SKM-1 treated with dmso at 0.1 percent for 144 hours (cell line): ENCODE measurements around the gene FBXO27.
"Not testable (repeated sequence)": the region's sequence is repeated elsewhere in the genome, so short reads cannot be mapped to it uniquely, and the experiment has no call there.

Source experiments
- DNase-seq: peaks from one replicate; lab custom pipeline; 2025; ENCODE audit not compliant: unreplicated experiment; lab: John Stamatoyannopoulos, UW

FBXO27 gene

DNA sequence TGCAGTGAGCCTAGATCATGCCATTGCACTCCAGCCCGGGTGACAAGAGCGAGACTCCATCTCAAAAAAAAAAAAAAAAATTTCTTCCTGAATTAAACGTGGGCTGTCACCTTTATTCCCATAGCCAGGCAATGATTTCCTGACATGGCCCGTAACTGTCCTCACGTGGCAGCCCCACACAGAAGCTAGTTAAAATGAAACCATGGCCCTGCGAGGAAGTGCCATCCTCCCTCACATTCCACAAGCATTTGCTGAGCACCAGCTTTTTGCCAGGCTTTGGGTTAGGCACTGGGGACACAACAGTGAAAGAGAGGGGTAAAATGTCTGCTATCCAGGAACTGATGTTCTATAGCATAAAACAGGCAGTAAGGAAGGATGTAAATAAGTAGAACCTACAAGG lies 13.2 kb upstream of the FBXO27 start:
- DNase-seq, result no peak

DNA sequence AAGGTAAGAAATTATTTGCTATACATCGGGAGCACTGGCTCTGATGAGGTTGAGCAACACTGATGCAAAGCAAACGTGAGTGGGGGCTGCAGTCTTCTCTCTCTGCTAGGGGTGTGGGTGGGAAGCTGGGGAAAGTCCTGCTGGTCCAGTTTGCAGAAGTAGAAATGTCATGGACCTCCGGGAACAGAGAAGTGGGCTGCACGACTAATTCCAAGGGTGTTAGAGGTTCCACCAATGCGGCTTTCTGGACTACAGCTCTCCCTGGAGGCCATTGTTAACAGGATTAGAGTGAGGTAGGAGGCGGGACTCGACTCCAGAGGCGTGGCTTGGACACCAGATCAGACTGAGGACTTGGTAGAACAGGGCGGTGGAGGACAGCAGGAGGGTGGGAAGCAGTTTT lies 5.7 kb upstream of the FBXO27 start:
- DNase-seq, result peak; percentile 16

DNA sequence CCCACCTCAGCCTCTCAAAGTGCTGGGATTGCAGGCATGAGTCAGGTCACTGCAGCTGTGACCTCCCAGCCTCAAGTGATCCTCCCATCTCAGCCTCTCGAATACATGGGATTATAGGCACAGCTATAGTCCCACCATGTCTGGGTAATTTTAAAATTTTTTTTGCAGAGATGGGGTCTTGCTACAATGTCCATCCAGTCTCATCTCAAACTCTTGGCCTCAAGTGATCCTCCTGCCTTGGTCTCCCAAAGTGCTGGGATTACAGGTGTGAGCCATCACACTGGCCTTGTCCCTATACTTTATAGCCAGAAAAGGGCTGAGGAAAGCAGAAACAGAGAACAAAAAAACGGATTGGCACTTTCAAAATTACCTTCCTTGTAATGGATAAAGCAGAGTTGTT lies 4.8 kb upstream of the FBXO27 start:
- no peak for DNase-seq

DNA sequence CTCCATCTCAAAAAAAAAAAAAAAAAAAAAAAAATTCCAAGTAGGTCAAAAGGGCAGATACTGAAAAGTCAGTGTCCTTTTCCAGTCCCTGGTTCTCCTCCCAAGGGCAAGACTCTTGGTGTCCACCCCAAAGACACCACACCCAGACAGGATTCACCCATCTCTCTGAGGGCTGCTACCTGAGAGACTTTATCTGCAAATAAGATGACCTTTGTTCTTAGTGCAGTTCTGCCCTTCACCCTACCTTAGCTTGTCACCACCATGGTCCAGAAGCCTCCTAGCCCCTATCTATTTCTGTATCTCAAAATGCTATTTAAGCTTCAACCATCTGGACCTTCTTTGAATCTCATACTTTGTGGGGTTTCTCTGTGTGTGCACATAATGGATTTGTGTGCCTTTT lies 4.2 kb upstream of the FBXO27 start:
- DNase-seq, result no peak

DNA sequence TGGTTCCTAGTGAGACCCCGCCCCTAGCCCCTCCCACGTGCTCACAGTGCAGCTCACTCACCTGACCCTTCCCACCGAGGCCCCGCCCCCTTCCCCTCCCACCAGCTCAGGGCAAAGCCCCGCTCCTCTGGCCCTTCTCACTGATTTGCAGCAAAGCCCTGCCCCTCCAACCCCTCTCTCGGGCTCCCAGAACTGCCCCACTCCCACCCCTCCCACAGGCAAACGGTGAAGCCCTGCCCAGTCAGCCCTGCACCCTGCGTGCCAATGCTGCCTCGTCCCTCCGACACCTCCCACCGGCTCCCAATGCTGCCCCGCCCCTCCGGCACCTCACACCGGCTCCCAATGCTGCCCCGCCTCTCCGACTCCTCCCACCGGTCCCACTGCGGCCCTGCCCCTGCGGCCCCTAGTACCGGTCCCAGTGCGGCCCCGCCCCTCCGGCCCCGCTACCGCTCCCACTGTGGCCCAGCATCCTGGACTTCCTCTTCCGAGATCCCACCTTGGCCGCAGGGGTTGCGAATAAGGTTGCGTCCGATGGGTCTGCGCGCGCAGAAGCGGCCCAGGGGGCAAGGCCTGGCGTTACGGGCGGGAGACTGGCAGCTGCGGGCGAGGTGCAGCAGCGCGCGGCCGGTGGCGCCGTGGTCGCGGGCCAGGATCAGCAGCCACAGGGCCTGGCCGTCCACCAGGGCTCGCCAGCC lies 834 bp downstream of the FBXO27 start:
- DNase-seq, result peak; percentile 77

DNA sequence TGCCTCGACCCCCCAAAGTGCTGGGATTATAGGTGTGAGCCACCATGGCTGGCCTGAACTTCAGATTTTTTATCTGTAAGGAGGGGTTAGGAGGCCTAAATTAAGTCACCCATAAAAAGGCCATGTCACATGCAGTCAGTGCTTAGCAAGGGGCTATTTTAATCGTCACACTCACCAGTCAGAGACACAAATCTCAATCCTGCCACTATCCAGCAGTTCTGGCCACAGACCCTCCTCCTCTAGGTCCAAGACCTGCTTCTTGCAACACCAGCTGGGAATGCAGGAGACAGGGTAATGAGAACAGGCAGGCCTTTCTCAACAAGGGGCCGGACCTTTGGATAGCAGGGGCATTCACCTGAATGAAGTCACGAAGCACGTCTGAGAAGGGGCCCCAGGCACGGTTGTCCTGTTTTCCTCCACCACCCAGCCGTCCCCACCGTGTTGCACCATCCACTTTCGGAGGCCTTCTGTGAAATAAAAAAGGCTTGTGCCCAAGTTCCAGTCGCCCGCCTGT lies 1.4 kb downstream of the FBXO27 start:
- DNase-seq, result no peak

DNA sequence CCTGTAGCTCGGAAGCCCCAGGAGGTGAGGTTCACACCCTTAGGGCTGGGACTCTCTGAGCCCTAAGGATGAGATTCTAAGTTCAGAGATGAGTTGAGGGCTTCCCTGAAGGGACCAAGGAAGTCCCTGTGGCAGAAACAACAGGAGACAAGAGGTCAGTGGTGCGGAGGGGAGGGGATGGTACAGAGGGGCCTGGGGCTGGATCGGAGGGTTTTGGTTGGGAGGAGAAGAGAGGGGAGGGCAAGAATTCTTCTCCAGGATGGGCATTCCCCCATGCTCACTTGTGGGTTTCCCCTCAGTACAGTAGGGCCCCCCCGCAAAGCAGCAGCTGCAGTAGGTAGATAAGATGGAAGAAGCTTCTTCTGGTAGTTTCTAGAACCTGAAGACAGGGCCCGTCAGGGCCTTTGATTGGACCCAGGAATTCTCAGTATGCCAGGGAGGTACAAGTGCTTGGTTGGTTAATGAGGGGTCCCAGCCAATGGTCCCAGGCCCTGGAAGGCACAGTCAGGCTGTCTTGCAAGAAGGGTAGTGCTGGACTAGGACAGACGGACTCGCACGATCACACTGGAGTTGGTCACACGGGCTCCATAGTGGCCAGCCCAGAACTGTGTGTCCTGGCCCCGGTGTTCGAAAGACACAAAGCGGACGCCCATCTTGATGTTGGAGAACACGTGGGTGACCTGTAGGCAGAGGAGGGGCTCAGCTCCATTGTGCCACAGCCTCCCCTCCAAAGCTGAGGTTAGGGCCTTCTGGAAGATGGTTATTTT lies 7.3 kb downstream of the FBXO27 start:
- no peak for DNase-seq

DNA sequence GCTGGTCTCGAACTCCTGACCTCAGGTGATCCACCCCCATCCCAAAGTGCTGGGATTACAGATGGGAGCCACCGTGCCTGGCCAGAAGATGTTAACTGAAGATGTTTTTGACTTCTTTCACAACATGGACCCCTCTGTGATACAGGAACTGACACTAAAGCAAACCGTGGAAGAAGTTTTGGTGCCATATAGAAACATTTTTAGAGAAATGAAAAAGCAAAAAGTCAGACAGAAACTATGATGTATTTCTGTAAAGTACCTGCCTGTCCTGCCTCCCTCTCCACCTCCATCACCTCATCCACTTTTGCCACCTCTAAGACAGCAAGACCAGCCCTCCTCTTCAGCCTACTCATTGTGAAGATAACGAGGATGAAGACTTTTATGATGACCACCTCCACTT lies 11.3 kb downstream of the FBXO27 start:
- DNase-seq, result no peak

DNA sequence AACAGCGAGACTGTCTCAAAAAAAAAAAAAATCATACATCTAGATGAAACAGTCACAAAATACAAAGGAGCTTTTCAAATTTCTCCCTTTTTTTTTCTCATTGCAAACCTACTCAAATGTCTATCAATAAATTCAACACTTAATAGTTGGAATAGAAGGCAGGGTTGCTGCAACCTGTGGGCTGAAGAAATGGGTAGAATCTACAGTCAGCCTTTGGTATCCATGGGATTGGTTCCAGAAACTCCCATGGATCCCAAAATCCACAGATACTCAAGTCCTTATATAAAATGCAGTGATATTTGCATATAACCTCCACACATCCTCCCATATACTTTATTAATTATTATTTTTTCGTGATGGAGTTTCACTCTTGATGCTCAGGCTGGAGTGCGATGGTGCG lies 14.7 kb downstream of the FBXO27 start:
- no peak for DNase-seq

DNA sequence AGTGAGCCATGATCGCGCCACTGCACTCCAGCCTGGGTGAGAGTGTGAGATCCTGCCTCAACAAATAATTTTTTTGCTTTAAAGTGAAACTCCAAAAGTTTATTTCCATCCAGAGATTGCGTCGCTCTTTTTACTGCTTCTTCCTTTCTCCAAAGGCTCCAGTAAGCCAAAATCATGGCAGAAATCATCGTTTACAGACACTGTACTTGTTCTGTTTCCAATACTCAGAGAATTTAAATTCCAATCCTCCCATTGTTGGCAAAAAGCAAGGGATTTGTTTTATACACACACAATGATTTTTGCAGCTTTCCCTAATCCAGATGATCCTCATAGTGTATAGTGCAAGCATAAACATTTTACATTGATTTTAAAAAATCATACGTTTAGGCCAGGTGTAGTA lies 15.3 kb downstream of the FBXO27 start:
- no peak for DNase-seq

DNA sequence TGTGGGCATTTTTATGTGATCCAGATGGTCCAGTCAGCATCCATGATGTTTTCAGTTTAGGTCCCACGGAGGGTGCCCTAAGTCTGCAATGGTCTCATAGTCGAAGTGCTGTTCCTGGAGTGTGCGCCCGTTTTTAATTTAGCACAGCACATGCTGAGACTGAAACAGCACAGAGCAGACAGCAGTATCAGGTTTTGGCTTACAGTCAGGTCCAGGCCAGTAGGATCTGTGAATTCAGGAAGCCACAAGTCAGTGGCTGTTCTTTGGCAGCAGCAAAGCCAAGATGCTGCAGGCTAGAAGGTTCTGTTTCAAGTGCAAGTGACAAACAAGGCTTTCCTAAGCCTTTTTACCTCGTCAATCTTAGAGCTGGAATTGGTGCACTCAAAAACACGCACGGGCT lies 18.3 kb downstream of the FBXO27 start:
- DNase-seq, result no peak

DNA sequence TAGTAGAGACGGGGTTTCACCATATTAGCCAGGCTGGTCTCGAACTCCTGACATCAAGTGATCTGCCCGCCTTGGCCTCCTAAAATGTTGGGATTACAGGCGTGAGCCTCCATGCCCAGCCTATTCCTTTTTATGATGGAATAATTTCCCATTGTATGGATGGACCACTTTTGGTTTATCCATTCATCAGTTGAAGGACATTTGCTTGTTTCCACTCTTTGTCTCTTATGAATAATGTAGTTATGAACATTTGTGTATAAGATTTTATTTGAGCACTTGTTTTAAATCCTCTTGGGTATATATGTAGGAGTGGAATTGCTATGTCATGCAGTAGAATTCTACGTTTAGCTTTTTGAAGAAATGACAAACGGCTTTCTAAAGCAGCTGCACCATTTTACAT lies 23.3 kb downstream of the FBXO27 start:
- no peak for DNase-seq

DNA sequence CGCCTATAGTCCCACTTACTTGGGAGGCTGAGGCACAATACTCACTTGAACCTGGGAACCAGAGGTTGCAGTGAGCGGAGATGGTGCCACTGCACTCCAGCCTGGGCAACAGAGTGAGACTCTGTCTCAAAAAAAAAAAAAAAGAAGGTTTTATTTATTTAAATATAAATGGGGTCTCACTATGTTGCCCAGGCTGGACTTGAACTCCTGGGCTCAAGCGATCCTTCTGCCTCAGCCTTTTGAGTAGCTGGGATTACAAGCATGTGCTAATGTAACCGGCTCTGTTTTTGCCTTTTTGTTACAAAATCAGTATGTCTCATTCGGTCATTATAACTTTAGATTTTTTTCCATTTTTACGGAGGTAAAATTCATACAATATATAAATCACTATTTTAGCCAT lies 24.2 kb downstream of the FBXO27 start:
- no peak for DNase-seq

DNA sequence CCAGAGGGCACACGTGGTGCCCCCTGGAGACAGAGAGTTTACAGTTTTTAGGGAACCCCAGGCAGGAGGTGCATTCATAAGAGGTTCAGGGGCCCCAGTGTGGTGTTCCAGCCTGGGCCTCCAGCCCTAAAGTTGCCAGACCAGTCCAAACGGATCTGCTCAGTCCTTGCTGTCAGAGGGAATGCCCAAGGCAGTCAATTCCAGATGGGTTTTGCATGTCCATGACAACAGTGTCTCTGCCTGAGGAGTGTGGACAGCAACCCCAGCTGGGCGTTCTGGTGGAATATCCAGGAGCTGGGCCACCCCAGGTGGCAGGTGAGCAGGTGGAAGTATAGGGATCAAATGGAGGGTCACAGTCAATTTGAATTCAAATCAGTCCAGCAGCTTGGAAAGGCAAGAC lies 25.3 kb downstream of the FBXO27 start:
- DNase-seq, result no peak

DNA sequence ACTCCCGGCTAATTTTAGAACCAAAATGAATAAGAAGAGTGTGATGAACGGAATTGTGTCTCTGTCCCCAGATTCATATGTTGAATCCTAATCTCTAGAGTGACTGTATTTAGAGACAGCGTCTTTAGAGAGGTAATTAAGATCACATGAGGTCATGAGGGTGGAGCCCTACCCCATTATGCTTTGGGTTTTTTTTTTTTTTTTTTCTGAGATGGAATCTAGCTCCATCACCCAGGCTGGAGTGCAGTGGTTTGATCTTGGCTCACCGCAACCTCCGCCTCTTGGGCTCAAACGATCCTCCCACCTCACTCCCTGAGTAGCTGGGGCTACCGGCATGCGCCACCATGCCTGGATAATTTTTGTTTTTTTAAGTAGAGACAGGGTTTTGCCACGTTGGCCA lies 27.9 kb downstream of the FBXO27 start:
- no peak for DNase-seq

DNA sequence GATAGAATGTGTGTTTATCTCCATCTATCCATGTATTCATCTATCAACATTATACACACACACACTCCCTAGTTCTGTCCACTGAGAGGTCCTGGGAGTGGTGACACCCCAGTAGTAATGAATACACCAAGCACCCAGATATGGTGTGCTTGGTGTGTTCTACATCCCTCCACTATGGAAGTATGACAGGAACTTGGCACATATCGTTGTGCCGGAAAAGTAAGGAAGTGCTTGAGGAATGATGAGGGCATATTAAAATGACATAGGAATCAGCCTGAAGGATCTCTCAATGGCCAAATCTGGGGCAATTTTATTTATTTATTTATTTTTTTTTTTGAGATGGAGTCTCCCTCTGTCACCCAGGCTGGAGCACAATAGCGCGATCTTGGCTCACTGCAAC lies 28.6 kb downstream of the FBXO27 start:
- DNase-seq, result no peak

DNA sequence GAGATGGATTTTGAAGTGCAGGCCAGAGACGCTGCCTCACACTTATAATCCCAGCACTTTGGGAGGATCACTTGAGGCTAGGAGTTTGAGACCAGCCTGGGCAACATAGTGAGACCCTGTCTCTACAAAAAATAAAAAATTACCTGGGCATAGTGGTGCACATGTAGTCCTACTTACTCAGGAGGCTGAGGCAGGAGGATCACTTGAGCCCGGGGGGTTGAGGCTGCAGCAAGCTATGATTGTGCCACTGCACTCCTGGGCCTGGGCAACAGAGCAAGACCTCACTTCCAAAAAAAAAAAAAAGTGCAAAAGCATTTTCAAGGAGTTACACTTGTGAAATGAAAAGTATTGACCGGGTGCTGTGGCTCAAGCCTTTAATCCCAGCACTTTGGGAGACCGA lies 29.2 kb downstream of the FBXO27 start:
- no peak for DNase-seq

DNA sequence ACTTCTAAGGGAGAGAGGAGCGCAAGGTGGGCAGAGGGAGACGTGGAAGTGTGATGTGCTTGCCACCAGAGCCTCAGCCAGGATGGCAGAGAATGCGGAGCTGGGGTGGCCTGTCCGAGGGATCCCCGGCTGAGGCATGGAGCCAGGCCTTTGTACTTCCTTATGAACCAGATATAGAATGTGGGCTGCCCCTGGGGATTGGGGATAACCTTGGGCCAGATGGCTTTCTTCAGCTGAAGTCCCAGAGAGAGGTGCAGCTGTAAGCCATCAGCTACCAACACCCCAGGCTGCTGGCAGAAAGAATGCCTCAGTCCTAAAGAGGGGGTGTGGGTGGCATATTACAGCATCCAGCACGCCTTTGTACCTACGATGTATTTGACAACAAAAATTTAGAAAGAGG lies 31.3 kb downstream of the FBXO27 start:
- no peak for DNase-seq

DNA sequence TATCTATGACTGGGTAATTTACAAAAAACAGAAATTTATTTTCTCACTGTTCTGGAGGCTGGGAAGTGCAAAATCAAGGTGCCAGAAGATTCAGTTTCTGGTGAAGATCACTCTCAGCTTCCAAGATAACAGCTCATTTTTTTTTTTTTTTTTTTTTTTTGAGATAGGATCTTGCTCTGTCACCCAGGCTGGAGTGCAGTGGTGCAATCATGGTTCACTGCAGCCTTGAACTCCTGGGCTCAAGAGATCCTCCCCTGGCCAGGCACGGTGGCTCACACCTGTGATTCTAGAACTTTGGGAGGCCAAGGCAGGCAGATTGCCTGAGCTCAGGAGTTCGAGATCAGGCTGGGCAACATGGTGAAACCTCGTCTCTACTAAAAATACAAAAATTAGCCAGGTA lies 34.8 kb downstream of the FBXO27 start:
- not testable (repeated sequence) for DNase-seq

DNA sequence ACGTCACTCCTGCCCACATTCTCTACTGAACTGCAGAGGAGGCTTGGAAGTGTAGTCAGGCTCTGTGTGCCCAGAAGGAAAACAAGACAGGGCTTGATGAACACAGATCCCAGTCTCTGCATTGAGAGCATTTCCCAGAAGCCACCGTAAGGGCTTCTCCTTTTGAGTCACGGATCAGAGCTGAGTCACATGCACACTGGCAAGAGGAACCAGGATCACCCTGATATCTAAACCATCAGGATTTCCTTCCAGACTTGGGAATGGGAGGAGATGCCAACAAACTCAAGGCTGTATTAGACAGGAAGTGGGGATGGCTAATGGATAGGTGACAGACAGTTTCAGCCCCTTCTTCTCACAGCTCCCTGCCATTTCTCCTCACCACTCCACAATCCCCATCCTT lies 39.1 kb downstream of the FBXO27 start:
- no peak for DNase-seq

DNA sequence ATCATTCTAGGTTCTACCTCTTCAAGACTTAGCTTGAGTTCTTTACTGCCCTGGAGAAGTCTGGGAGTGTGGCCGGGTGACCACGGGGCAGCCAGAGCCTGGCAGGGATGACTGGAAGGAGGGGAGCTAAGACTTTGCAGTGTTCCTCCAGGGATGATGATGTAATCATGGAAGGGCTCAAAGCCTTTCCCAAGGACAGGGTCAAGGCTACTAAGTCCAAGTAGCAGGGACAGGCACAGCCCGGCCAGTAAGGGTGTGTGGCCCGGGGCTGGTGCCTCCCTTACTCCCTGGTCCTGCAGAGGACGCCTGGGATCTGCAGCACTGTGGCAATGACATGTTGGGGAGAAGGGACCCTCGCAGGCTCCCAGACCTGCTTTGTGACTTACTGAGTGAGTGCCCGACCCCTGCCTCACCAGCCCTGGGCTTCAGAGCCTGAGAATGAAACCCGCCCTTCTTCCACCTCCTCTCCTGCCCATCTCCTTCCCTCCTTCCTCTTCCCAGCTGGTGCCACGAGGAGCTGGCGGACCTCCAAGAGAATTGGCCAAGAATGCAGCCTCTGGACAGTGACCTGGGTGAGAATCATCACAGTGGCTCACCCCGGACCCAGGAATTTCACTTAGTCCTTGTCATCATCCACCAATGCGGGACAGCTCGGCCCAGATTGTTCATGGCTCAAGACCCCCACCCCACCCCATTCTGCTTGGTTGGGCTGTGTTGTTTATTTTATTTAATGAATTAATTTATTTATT lies 41.2 kb downstream of the FBXO27 start:
- DNase-seq, result no peak

DNA sequence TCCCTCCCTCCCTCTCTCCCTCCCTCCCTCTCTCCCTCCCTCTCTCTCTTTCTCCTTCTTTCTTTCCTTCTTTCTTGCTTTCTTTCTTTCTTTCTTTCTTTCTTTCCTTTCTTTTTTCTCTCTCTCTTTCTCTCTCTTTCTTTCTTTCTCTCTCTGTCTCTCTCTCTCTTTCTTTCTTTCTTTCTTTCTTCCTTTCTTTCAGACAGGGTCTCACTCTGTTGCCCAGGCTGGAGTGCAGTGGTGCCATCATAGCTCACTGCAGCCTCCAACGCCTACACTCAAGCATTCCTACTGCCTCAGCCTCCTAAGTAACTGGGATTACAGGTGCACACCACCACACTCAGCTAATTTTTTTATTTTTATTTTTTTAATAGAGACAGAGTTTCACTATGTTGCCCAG lies 42.7 kb downstream of the FBXO27 start:
- not testable (repeated sequence) for DNase-seq
